ENCODE data around the gene ZNF717.
"Not testable (repeated sequence)": the region's sequence is repeated elsewhere in the genome, so short reads cannot be mapped to it uniquely, and the experiment has no call there.

The ZNF717 gene

GRCh38 chr3:75785081-75785755, at the start of gene ZNF717:
Gene ZNF717, minus strand, starts transcription at chr3:75785549. Its CDS starts 2,187 bp downstream, at chr3:75783362.
- DNase-seq, result peak; percentile 40

- DNase-seq, result not testable (repeated sequence)
Measured at GRCh38 chr3:75831076-75831475, 45.7 kb upstream of the ZNF717 start.

- DNase-seq, result not testable (repeated sequence)
Measured at GRCh38 chr3:75818019-75818418, 32.7 kb upstream of the ZNF717 start.

- not testable (repeated sequence) for DNase-seq
Measured at GRCh38 chr3:75816287-75817180, 31.2 kb upstream of the ZNF717 start.

GRCh38 chr3:75814797-75815196, 29.4 kb upstream of the ZNF717 start:
- DNase-seq, result no peak

GRCh38 chr3:75782506-75782905, 2.8 kb downstream of the ZNF717 start:
- DNase-seq, result no peak

GRCh38 chr3:75781079-75781745, 4.1 kb downstream of the ZNF717 start:
- DNase-seq, result no peak

- DNase-seq, result not testable (repeated sequence)
Measured at GRCh38 chr3:75777742-75778141, 7.6 kb downstream of the ZNF717 start.

- not testable (repeated sequence) for DNase-seq
Measured at GRCh38 chr3:75771631-75772030, 13.7 kb downstream of the ZNF717 start.

- DNase-seq, result no peak
Measured at GRCh38 chr3:75768303-75769017, 16.9 kb downstream of the ZNF717 start.

- DNase-seq, result no peak
Measured at GRCh38 chr3:75737831-75738493, 47.4 kb downstream of the ZNF717 start.

- no peak for DNase-seq
Measured at GRCh38 chr3:75727985-75728384, 57.4 kb downstream of the ZNF717 start.

- no peak for DNase-seq
Measured at GRCh38 chr3:75692061-75692460, 93.3 kb downstream of the ZNF717 start.

- DNase-seq, result no peak
Measured at GRCh38 chr3:75687323-75687722, 98.0 kb downstream of the ZNF717 start.

All from NCI-H1436 (cell line).